ENCODE measurements around the gene KIAA0753. TPM values are rescaled to one million over a fixed set of nuclear protein-coding genes. Genes with fewer than 3 reads are reported as not detected.

Gene KIAA0753
- total and polyA plus RNA-seq, 4 donors: 5.3 to 31.9 (median 12.8) TPM

- 94 to 98% methylated on average over 6 of the region's 6 CpGs for WGBS, 2 donors
- TF ChIP-seq CTCF (IDR thresholded peaks at IDR 0.05; ENCODE audit: control extremely low read depth, extremely low read depth): no peak
- no peak for ATAC-seq (ENCODE audit: insufficient read depth, low FRiP score)
These were observed 3.1 kb downstream of the KIAA0753 start for GRCh38 chr17:6637458-6637840.

GRCh38 chr17:6636616-6637457 lies 3.7 kb downstream of the KIAA0753 start:
- Histone ChIP-seq H3K27me3 (ENCODE audit: control insufficient read depth in 3 of 3, insufficient read depth in 3 of 3, low read length in 2 of 3) (no peaks in the 10 kb centered on the region), H3K36me3 (ENCODE audit: control insufficient read depth in 4 of 4, insufficient read depth in 4 of 4, low read length in 4 of 4) (peaks cover 3 to 18% (median 11%) of the 10 kb centered on the region in 4 donors), H3K4me1 (ENCODE audit: control insufficient read depth in 5 of 5, insufficient read depth in 5 of 5, low read length in 5 of 5) (peaks cover 5 to 15% (median 12%) of the 10 kb centered on the region in 5 donors), H3K9me3 (ENCODE audit: control insufficient read depth in 4 of 4, insufficient read depth in 3 of 4, low read length in 3 of 4) (no peaks in the 10 kb centered on the region), H3K27ac (ENCODE audit: low read depth in 1 of 2, low read length in 1 of 2) (no peak overlapping the region), H3K9ac (ENCODE audit: insufficient read depth in 1 of 2, low read length in 2 of 2) (no peak overlapping the region), H3K4me3 (no peak overlapping the region)
- 94 to 95% methylated on average over 17 of the region's 17 CpGs for WGBS, 2 donors
- TF ChIP-seq CTCF (IDR thresholded peaks at IDR 0.05; ENCODE audit: control extremely low read depth, extremely low read depth): no peak
- ATAC-seq (ENCODE audit: insufficient read depth, low FRiP score) (no peak), DNase-seq (no peak)

More at GRCh38 chr17:6637458-6637840, 3.1 kb downstream of the KIAA0753 start:
- no peak for DNase-seq
- no peak overlapping the region for H3K9ac ChIP-seq (ENCODE audit: insufficient read depth in 1 of 2, low read length in 2 of 2)
- H3K4me3 ChIP-seq: no peak overlapping the region
- H3K9me3 ChIP-seq (ENCODE audit: control insufficient read depth in 4 of 4, insufficient read depth in 3 of 4, low read length in 3 of 4): no peaks in the 10 kb centered on the region
- H3K4me1 ChIP-seq (ENCODE audit: control insufficient read depth in 5 of 5, insufficient read depth in 5 of 5, low read length in 5 of 5): peaks cover 5 to 15% (median 13%) of the 10 kb centered on the region in 5 donors
- H3K36me3 ChIP-seq (ENCODE audit: control insufficient read depth in 4 of 4, insufficient read depth in 4 of 4, low read length in 4 of 4): peaks cover 3 to 18% (median 9%) of the 10 kb centered on the region in 4 donors
- no peak overlapping the region for H3K27ac ChIP-seq (ENCODE audit: low read depth in 1 of 2, low read length in 1 of 2)
- no peaks in the 10 kb centered on the region for H3K27me3 ChIP-seq (ENCODE audit: control insufficient read depth in 3 of 3, insufficient read depth in 3 of 3, low read length in 2 of 3)

GRCh38 chr17:6636105-6636504 lies 4.4 kb downstream of the KIAA0753 start:
- Histone ChIP-seq H3K4me3 (no peak overlapping the region), H3K27me3 (ENCODE audit: control insufficient read depth in 3 of 3, insufficient read depth in 3 of 3, low read length in 2 of 3) (no peaks in the 10 kb centered on the region), H3K27ac (ENCODE audit: low read depth in 1 of 2, low read length in 1 of 2) (no peak overlapping the region), H3K9me3 (ENCODE audit: control insufficient read depth in 4 of 4, insufficient read depth in 3 of 4, low read length in 3 of 4) (no peaks in the 10 kb centered on the region), H3K36me3 (ENCODE audit: control insufficient read depth in 4 of 4, insufficient read depth in 4 of 4, low read length in 4 of 4) (peaks cover 3 to 24% (median 11%) of the 10 kb centered on the region in 4 donors), H3K4me1 (ENCODE audit: control insufficient read depth in 5 of 5, insufficient read depth in 5 of 5, low read length in 5 of 5) (peaks cover 5 to 15% (median 8%) of the 10 kb centered on the region in 5 donors), H3K9ac (ENCODE audit: insufficient read depth in 1 of 2, low read length in 2 of 2) (no peak overlapping the region)
- no peak for ATAC-seq (ENCODE audit: insufficient read depth, low FRiP score)
- 80 to 86% methylated on average over 2 of the region's 2 CpGs for WGBS, 2 donors
- no peak for DNase-seq
- no peak for TF ChIP-seq CTCF (IDR thresholded peaks at IDR 0.05; ENCODE audit: control extremely low read depth, extremely low read depth)
